Left ventricle myocardium inferior (tissue), 1 donor: Measurements from ENCODE around the gene CERS6. TPM values are rescaled to one million over a fixed set of nuclear protein-coding genes. Genes with fewer than 3 reads are reported as not detected.

Experiments used
- DNase-seq: peaks from one replicate; pipeline ENCODE4 v3.0.0-alpha.2; 2020
- H3K27ac ChIP-seq: fragments of 200-600 bp; replicated peaks from 2 replicates; pipeline ENCODE4 v1.8.0; 2021
- H3K27me3 ChIP-seq: fragments of 200-600 bp; 2 replicates; pipeline ENCODE4 v1.8.0; 2021; ENCODE audit warnings: low read depth
- H3K36me3 ChIP-seq: fragments of 200-600 bp; 2 replicates; pipeline ENCODE4 v1.8.0; 2021
- H3K4me1 ChIP-seq: fragments of 200-600 bp; 2 replicates; pipeline ENCODE4 v1.8.0; 2021
- H3K4me3 ChIP-seq: fragments of 200-600 bp; 2 replicates; pipeline ENCODE4 v1.8.0; 2021; ENCODE audit warnings: mild to moderate bottlenecking, moderate library complexity
- H3K9me3 ChIP-seq: fragments of 200-600 bp; replicated peaks from 2 replicates; pipeline ENCODE4 v1.8.0; 2021
- CTCF ChIP-seq: fragments of 200-600 bp; IDR thresholded peaks from 2 replicates; pipeline ENCODE4 v1.8.0; 2021; ENCODE audit warnings: antibody characterized with exemption, mild to moderate bottlenecking, borderline replicate concordance
- intact Hi-C: fragments of 100-400 bp; cut with micrococcal nuclease; formaldehyde crosslinking; loops from one replicate; pipeline ENCODE4 v1.11.0; 2022
- total RNA-seq: library from RNA; stranded (reverse); fragmentation: NEBNext Ultra II Directional; extraction: Animal tissue kit (Norgen Biotek cat#: 25700); gene quantifications from one replicate; pipeline ENCODE4 v1.2.1, GENCODE V29; 2021
- donor health status: DM: no; HTN: yes; CAD: no; lungs with severe emphysema.

CERS6 gene
- total RNA-seq, 1 donor from 2014 or later: 68.9 TPM

DNA sequence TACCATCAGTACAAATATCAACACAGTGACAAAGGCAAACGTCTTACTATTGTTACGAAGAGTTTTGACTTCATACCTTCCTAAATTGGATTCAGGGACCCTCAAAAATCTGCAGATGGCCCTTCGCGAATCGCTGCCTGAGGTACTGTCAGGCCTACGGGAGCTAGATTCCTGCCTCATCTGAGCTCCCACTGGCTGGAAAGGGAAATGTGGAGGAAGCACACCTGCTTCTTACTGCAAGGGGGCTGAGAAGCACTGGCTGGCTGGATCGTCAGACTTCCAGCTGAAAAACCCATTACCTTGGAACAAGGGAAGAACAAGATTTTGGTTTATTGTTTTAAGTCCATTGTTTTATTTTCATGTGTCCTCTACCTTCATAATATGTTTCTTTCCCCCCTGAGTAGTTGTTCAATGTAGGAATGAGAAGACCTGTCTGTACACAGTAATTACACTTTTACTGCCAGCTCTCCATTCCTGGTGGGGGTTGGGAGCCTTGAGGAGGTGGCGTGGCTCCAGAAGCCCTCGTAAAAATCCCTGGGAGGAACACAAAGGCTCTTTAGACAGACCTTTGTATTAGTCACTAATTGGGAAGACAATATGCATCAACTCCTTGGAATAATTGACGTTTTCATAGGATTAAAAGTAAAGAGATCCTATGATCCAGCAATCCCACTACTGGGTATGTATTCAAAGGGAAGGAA is 222.2 kb downstream of the CERS6 start:
- no peak overlapping the region for H3K27ac ChIP-seq

GRCh38 chr2:168679081-168679480 is 223.0 kb downstream of the CERS6 start:
- H3K27ac ChIP-seq: no peak overlapping the region
- no peaks in the 10 kb centered on the region for H3K9me3 ChIP-seq
- H3K27me3 ChIP-seq: no peaks in the 10 kb centered on the region
- peaks cover 14% of the 10 kb centered on the region for H3K4me1 ChIP-seq
- no peaks in the 10 kb centered on the region for H3K36me3 ChIP-seq
- intact Hi-C loops: no loop called here
- no peak for TF ChIP-seq CTCF
- no peak for DNase-seq
- no peak overlapping the region for H3K4me3 ChIP-seq

More for the DNA sequence above, 222.2 kb downstream of the CERS6 start:
- no peak for DNase-seq
- Histone ChIP-seq H3K4me3 (no peak overlapping the region), H3K27me3 (no peaks in the 10 kb centered on the region), H3K9me3 (no peaks in the 10 kb centered on the region), H3K4me1 (peaks cover 17% of the 10 kb centered on the region), H3K36me3 (no peaks in the 10 kb centered on the region)
- intact Hi-C loops: no loop called here
- no peak for TF ChIP-seq CTCF

- TF ChIP-seq CTCF: no peak
- DNase-seq: no peak
Observed at GRCh38 chr2:168679741-168680310, 223.8 kb downstream of the CERS6 start.

GRCh38 chr2:168683996-168684395 is 227.9 kb downstream of the CERS6 start:
- H3K4me1 ChIP-seq: peaks cover 43% of the 10 kb centered on the region
- H3K4me3 ChIP-seq: no peak overlapping the region
- H3K9me3 ChIP-seq: no peaks in the 10 kb centered on the region
- H3K27me3 ChIP-seq: no peaks in the 10 kb centered on the region
- no peak overlapping the region for H3K27ac ChIP-seq
- TF ChIP-seq CTCF: no peak
- no peaks in the 10 kb centered on the region for H3K36me3 ChIP-seq
- no peak for DNase-seq
- intact Hi-C loops: loop anchor here (10.0 kb wide), 1 partner anchor 329 kb away; no protein-coding TSS in a partner anchor

More at GRCh38 chr2:168679741-168680310, 223.8 kb downstream of the CERS6 start:
- no peaks in the 10 kb centered on the region for H3K27me3 ChIP-seq
- no peak overlapping the region for H3K4me3 ChIP-seq
- H3K9me3 ChIP-seq: no peaks in the 10 kb centered on the region
- H3K27ac ChIP-seq: no peak overlapping the region
- intact Hi-C loops: loop anchor here (10.0 kb wide), 1 partner anchor 325 kb away; no protein-coding TSS in a partner anchor
- no peaks in the 10 kb centered on the region for H3K36me3 ChIP-seq
- peaks cover 15% of the 10 kb centered on the region for H3K4me1 ChIP-seq

- intact Hi-C loops: loop anchor here (10.0 kb wide), 1 partner anchor 330 kb away; no protein-coding TSS in a partner anchor
- no peak for TF ChIP-seq CTCF
- Histone ChIP-seq H3K4me1 (peaks cover 41% of the 10 kb centered on the region), H3K4me3 (no peak overlapping the region), H3K36me3 (no peaks in the 10 kb centered on the region), H3K27ac (no peak overlapping the region), H3K9me3 (no peaks in the 10 kb centered on the region), H3K27me3 (no peaks in the 10 kb centered on the region)
- no peak for DNase-seq
Observed at GRCh38 chr2:168684921-168685599, 229.0 kb downstream of the CERS6 start.
